HepG2 (cell line): ENCODE data around the gene INSR. TPM values are rescaled to one million over a fixed set of nuclear protein-coding genes. Genes with fewer than 3 reads are reported as not detected.

Experiments used
- CBX5 ChIP-seq: sonication (generic); formaldehyde crosslinking; IDR thresholded peaks from 2 replicates; pipeline ENCODE4 v1.4.0; 2020; ENCODE audit warnings: missing genetic modification reagents, borderline replicate concordance
- CEBPG ChIP-seq: IDR thresholded peaks from 2 replicates; pipeline ENCODE4 v1.6.1; 2016
- DMAP1 ChIP-seq: IDR thresholded peaks from 2 replicates; pipeline ENCODE4 v1.6.1; 2016
- MTA1 ChIP-seq: sonication (generic); formaldehyde crosslinking; IDR thresholded peaks from 2 replicates; pipeline ENCODE4 v1.4.0; 2020; ENCODE audit warnings: missing genetic modification reagents, mild to moderate bottlenecking, borderline replicate concordance
- NR0B2 ChIP-seq: sonication (generic); formaldehyde crosslinking; IDR thresholded peaks from 2 replicates; pipeline ENCODE4 v1.4.0; 2020; ENCODE audit warnings: mild to moderate bottlenecking, missing genetic modification reagents
- NR2C2 ChIP-seq: sonication (generic); formaldehyde crosslinking; IDR thresholded peaks from 2 replicates; pipeline ENCODE4 v1.4.0; 2020; ENCODE audit warnings: missing genetic modification reagents, mild to moderate bottlenecking, moderate library complexity, borderline replicate concordance
- RBFOX2 ChIP-seq: fragments of 200-400 bp; formaldehyde crosslinking; IDR thresholded peaks from 2 replicates; pipeline ENCODE4 v1.6.1; 2017; ENCODE audit warnings: low read depth, mild to moderate bottlenecking, low read length
- SMAD1 ChIP-seq: sonication (generic); formaldehyde crosslinking; IDR thresholded peaks from 2 replicates; pipeline ENCODE4 v1.4.0; 2020; ENCODE audit warnings: missing genetic modification reagents, low read depth, mild to moderate bottlenecking, borderline replicate concordance
- THAP8 ChIP-seq: sonication (generic); formaldehyde crosslinking; IDR thresholded peaks from 2 replicates; pipeline ENCODE4 v1.5.1; 2020; ENCODE audit warnings: missing genetic modification reagents, mild to moderate bottlenecking, borderline replicate concordance
- YY1 ChIP-seq: IDR thresholded peaks from 2 replicates; pipeline ENCODE4 v1.6.1; 2011; ENCODE audit warnings: low read length, low read depth, moderate library complexity, mild to moderate bottlenecking; ENCODE audit not compliant: insufficient read depth, insufficient replicate concordance
- ZBTB43 ChIP-seq: sonication (generic); formaldehyde crosslinking; conservative IDR thresholded peaks from 2 replicates; pipeline ENCODE4 v1.4.0; 2020; ENCODE audit warnings: missing genetic modification reagents
- ZBTB7B ChIP-seq: sonication (generic); formaldehyde crosslinking; IDR thresholded peaks from 2 replicates; pipeline ENCODE4 v1.4.0; 2020; ENCODE audit warnings: missing genetic modification reagents
- ZGPAT ChIP-seq: IDR thresholded peaks from 2 replicates; pipeline ENCODE4 v1.6.1; 2016; ENCODE audit warnings: mild to moderate bottlenecking
- ZKSCAN5 ChIP-seq: sonication (generic); formaldehyde crosslinking; IDR thresholded peaks from 2 replicates; pipeline ENCODE4 v1.5.1; 2020; ENCODE audit warnings: mild to moderate bottlenecking, missing genetic modification reagents
- ZNF136 ChIP-seq: sonication (generic); formaldehyde crosslinking; IDR thresholded peaks from 2 replicates; pipeline ENCODE4 v1.8.1; 2022; ENCODE audit warnings: low read depth, mild to moderate bottlenecking, moderate library complexity, missing genetic modification reagents
- ZNF275 ChIP-seq: sonication (generic); formaldehyde crosslinking; IDR thresholded peaks from 2 replicates; pipeline ENCODE4 v1.8.0; 2022; ENCODE audit warnings: missing genetic modification reagents, mild to moderate bottlenecking, inconsistent platforms, borderline replicate concordance
- ZNF276 ChIP-seq: sonication (generic); formaldehyde crosslinking; IDR thresholded peaks from 2 replicates; pipeline ENCODE4 v1.4.0; 2020; ENCODE audit warnings: mild to moderate bottlenecking, low read depth, missing genetic modification reagents
- ZNF282 ChIP-seq: fragments of 450-650 bp; IDR thresholded peaks from 2 replicates; pipeline ENCODE4 v1.6.1; 2018; ENCODE audit not compliant: partially characterized antibody
- ZNF766 ChIP-seq: sonication (generic); formaldehyde crosslinking; IDR thresholded peaks from 2 replicates; pipeline ENCODE4 v1.5.0; 2020; ENCODE audit warnings: missing genetic modification reagents, borderline replicate concordance
- ZNF768 ChIP-seq: sonication (generic); formaldehyde crosslinking; IDR thresholded peaks from 2 replicates; pipeline ENCODE4 v1.4.0; 2020; ENCODE audit warnings: missing genetic modification reagents
- ZSCAN29 ChIP-seq: sonication (generic); formaldehyde crosslinking; conservative IDR thresholded peaks from 2 replicates; pipeline ENCODE4 v1.4.0; 2020; ENCODE audit warnings: mild to moderate bottlenecking, missing genetic modification reagents
- polyA plus RNA-seq, 8 experiments: library from polyadenylated mRNA; depleted of rRNA in 3 of 8; stranded (reverse) in 7 of 8; unstranded in 1 of 8; fragments of >200 nt; fragmentation: Illumina TruSeq in 4 of 8; extraction: Trizol in 4 of 8; gene quantifications; 2 replicates each; pipeline versions ENCODE4 v1.2.1 to v1.2.3, GENCODE V29; 2011 to 2016; ENCODE audit warnings: low read depth in 4 of 8, missing spikeins in 1 of 8, mixed read lengths in 1 of 8; ENCODE audit not compliant: insufficient read depth in 1 of 8
- total RNA-seq, 5 experiments: library from RNA; depleted of rRNA; stranded (reverse); fragments of >200 nt; fragmentation: Illumina TruSeq; extraction: Trizol; gene quantifications; 2 replicates each; pipeline ENCODE4 v1.2.3, GENCODE V29; 2016; ENCODE audit warnings: low read depth in 1 of 5

Gene INSR
- total and polyA plus RNA-seq, 2 of the 13 experiments (the other 11 are each of a cell fraction or from before 2014, with no cell fraction given), result 24.2 to 29.8 TPM

- TF ChIP-seq THAP8 (CRISPR knock-in tag) (0 out of 2 replicates have a peak, but pooled peaks have one; percentile 10), CEBPG (CRISPR knock-in tag) (no peak), ZBTB43 (peak; percentile 100), ZNF275 (CRISPR knock-in tag) (peak; percentile 6; the same call in 1 of the 2 replicates), ZSCAN29 (no peak), ZBTB7B (CRISPR knock-in tag) (peak; percentile 45; the same call in 1 of the 2 replicates), ZNF276 (no peak), YY1 (peak; percentile 79), ZNF766 (CRISPR knock-in tag) (0 out of 2 replicates have a peak, but pooled peaks have one; percentile 38), ZNF282 (no peak), NR0B2 (no peak), NR2C2 (CRISPR knock-in tag) (no peak), ZNF136 (CRISPR knock-in tag) (no peak), MTA1 (no peak), ZNF768 (peak; percentile 99), SMAD1 (CRISPR knock-in tag) (no peak), ZGPAT (CRISPR knock-in tag) (peak; percentile 25; the same call in 1 of the 2 replicates), DMAP1 (peak; percentile 69; the same call in 1 of the 2 replicates), RBFOX2 (peak; percentile 85), CBX5 (no peak), ZKSCAN5 (CRISPR knock-in tag) (no peak)
Measured at GRCh38 chr19:7197760-7198696, 96.2 kb downstream of the INSR start (continued).
